GM12864 (cell line): ENCODE data around the gene TRANK1.
A peak's percentile ranks its signal among the peaks of the same experiment; 100 is the strongest.

ENCODE experiments used
- DNase-seq: peaks from one replicate; pipeline ENCODE4 v3.0.0-alpha.2; 2011; ENCODE audit warnings: low read depth
- H3K4me3 ChIP-seq: 2 replicates; pipeline ENCODE4 v1.5.1; 2011; ENCODE audit warnings: mild to moderate bottlenecking, low read depth, low read length, control low read depth
- TF ChIP-seq, protein P1 (sequence below): IDR thresholded peaks from 2 replicates; pipeline ENCODE4 v1.5.1; 2011; ENCODE audit warnings: low read depth, mild to moderate bottlenecking, moderate library complexity, low read length, control low read depth, inconsistent platforms; ENCODE audit errors: missing control alignments

The TRANK1 gene

DNA sequence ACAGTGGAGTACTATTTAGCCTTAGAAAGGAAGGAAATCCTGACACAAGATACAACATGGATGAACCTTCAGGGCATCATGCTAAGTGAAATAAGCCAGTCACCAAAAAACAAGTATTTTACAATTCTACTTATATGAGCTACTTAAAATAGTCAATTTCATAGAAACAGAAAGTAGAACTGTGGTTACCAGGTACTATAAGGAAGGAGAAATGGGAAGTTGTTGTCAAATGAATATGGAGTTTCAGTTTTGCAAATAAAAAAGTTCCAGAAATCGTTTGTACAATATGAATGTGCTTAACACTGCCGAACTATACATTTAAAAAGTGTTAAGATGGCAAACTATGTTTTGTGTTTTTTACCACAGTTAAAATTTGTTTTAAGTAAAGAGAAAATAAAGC lies 26.8 kb downstream of the TRANK1 start:
- TF ChIP-seq, protein P1, sequence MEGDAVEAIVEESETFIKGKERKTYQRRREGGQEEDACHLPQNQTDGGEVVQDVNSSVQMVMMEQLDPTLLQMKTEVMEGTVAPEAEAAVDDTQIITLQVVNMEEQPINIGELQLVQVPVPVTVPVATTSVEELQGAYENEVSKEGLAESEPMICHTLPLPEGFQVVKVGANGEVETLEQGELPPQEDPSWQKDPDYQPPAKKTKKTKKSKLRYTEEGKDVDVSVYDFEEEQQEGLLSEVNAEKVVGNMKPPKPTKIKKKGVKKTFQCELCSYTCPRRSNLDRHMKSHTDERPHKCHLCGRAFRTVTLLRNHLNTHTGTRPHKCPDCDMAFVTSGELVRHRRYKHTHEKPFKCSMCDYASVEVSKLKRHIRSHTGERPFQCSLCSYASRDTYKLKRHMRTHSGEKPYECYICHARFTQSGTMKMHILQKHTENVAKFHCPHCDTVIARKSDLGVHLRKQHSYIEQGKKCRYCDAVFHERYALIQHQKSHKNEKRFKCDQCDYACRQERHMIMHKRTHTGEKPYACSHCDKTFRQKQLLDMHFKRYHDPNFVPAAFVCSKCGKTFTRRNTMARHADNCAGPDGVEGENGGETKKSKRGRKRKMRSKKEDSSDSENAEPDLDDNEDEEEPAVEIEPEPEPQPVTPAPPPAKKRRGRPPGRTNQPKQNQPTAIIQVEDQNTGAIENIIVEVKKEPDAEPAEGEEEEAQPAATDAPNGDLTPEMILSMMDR, result no peak
- no peak overlapping the region; the same call in 1 of the 2 replicates for H3K4me3 ChIP-seq
- peak; percentile 65 for DNase-seq

DNA sequence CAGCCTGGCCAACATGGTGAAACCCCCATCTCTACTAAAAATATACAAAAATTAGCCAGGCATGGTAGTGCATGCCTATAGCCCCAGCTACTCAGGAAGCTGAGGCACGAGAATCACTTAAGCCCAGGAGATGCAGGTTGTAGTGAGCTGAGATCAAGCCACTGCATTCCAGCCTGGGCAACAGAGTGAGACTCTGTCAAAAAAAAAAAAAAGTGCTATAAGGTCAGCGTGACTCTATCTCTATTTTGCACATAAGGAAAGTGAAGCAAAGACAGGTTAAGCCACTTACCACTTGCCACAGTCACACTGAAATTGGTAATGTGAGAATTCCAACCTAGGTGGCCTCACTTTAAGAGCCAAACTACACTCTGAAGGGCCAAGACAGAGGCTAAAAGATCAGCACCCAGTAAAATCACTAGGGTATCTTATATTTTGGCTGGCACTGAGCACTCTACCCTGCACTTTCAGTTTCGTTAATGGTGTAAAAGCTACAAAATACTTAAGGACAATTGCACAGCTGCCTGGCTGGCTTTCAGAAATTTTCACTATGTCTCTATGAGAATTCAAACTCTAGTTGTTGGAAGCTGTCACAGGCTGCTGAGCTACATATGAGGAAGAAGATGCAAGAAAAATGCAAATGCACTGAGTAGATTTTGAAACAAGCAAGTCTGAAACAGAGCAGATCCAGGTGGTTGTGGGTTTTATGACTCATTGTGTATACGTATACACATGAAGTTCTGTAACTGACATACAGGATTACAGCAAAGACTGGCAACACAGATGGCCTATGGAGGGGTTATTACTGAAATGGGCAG lies 32.7 kb downstream of the TRANK1 start:
- TF ChIP-seq, protein P1, result no peak
- DNase-seq, result peak; percentile 94
- H3K4me3 ChIP-seq, result peak overlapping the region; percentile 35

DNA sequence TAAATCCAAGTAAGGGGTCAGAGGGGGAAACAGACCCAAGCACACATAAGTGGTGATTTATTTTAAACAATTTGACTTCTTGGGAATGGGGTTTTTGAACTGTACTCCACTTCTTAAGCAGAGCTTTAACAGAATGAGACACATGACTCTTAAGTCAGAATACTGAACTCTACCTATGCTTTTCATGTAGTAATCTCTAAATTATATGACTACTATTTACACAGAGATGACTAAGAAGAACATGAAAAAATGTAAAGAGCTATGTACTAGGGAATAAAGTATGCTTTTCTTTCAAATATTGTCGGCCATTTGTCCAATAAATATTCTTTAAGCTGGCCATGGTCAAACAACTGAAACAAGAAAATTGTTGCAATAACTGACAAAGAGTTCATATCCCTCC lies 35.2 kb downstream of the TRANK1 start:
- H3K4me3 ChIP-seq, result no peak overlapping the region
- no peak for DNase-seq
- TF ChIP-seq, protein P1, result no peak

DNA sequence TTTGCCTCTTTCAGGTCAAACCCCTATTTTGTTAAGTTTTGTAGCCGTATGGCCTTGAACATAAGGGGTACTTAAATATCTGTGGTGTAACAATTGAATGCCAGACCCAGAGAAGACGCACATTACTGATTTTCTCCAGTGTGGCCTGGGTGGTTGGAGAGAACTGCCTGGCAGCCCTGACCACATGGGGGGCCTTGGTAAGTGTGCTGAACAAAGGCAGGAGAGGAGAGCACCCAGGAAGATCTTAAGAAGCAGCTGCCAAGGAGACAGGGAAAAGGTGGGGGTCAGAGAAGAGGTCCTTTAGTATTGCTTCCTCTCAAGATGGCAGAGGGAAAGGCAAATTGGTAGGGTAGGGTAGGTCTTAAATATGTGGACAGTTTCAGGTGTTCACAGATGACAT lies 35.7 kb downstream of the TRANK1 start:
- H3K4me3 ChIP-seq, result no peak overlapping the region
- TF ChIP-seq, protein P1, result no peak
- no peak for DNase-seq

DNA sequence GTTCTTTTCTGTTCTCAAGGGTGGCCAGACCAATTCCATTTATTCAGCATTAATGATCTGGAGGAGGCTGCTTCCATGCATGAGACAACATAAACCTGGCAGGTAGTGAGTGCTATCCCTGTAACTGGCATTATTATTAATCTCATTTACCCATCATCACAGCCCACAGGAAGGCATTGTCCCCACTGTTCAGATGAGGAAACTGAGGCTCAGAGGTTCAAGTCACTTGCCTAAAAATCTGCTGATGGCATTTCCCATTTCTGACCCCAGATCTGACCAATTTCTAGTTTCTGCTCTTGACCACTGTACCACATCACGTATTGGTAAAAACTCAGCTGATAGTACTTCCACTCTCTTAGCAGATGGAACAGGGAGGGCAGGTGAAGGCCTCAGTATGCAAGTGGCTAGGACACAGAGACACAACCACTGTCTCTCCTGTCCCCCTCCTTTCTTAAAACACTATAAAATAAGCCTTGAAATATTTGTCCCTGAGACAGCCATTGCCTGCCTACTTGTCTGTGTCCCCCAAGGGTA lies 36.1 kb downstream of the TRANK1 start:
- TF ChIP-seq, protein P1, result no peak
- H3K4me3 ChIP-seq, result peak overlapping the region; percentile 70
- DNase-seq, result no peak

DNA sequence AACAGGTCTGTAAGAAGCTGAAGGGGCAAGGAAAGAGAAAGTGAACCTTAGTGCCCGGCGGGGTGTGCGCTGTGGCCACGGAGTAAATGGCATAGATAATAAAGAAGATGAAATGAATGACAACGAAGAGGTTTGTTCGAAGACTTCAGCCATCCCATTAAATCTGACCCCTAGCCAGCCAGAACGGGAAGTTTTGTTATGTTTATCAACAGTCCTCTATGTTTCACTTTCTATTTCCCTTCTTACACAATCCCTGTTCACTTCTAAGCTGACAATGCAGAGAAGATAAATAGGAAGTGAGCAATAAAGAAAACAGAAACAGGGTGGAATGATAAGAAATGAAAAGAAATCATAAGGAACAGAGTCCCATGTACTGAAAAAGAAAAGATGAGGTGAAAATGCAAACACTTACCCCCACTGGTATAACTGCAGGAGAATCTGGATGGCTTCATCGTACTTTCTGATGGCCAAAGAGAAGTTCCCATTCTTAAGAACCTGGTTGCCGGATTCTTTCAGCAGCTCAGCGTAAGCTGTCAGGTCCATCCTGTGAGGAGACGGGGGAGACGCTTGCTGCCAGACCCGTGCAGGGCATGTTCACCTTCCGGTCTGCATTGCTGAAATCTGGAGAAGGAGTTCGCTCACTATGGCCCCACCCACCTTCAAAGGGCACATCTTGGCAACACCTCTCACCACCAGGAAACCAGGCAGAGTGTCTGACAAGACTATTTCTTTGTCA lies 36.8 kb downstream of the TRANK1 start:
- TF ChIP-seq, protein P1, result no peak

More for the DNA sequence above, 36.8 kb downstream of the TRANK1 start:
- no peak for DNase-seq
- H3K4me3 ChIP-seq, result peak overlapping the region; percentile 70
